Measurements from ENCODE around the gene APOBEC3F.
"Not testable (repeated sequence)": the region's sequence is repeated elsewhere in the genome, so short reads cannot be mapped to it uniquely, and the experiment has no call there.

The APOBEC3F gene

DNA sequence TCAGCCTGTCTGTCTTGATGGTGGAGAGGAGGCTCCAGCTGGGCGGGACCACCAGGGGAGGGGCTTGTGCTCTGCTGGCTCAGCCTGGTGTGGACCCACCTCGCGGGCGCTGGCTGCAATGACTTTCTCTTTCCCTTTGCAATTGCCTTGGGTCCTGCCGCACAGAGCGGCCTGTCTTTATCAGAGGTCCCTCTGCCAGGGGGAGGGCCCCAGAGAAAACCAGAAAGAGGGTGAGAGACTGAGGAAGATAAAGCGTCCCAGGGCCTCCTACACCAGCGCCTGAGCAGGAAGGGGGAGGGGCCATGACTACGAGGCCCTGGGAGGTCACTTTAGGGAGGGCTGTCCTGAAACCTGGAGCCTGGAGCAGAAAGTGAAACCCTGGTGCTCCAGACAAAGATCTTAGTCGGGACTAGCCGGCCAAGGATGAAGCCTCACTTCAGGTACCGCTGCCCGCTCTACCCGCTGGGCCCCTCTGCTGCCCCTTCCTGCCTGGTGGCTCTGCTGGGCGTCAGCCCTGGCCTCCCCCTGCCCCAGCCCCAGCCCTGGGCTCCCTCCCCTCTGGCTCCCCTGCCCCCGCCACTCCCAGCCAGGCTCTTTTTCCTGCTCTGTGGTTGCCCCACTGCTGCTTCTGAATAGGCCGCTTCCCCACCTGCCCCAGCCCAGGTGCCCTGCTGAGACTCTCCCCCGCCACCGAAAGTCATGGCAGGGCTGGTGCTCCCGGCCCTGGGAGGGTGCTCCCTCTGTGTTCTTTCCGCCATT, at the start of gene APOBEC3F:
TSS of gene APOBEC3F (plus strand) at position 327 of the 759 bp plus-strand sequence. CDS start at position 424, 97 bp downstream.
- in situ Hi-C loops (cut with MboI; ENCODE audit: low sequenced_read_pairs), result not testable (repeated sequence)

- in situ Hi-C loops (cut with MboI; ENCODE audit: low sequenced_read_pairs), result not testable (repeated sequence)
These were observed 47.7 kb upstream of the APOBEC3F start for GRCh38 chr22:38992871-38993371.

GRCh38 chr22:38996105-38996504, 44.6 kb upstream of the APOBEC3F start:
- in situ Hi-C loops (cut with MboI; ENCODE audit: low sequenced_read_pairs), result no loop called here

DNA sequence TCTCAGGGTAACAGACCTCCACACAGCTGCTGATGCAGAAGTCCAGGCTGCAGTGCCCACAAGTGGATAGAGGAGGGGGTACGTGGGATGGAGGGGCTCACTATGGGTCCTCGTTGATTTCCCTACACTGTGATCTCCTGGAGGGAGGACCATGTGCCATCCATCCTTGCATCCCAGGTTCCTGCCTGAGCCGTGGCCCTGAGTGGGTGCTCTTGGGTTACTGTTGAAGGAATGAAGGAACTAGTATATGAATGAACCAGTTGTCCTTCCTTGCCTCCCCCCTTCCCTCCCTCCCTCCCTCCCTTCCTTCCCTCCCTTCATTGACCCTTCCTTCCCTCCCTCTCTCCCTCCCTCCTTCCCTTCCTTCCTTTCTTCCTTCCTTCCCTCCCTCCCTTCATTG, 43.1 kb upstream of the APOBEC3F start:
- in situ Hi-C loops (cut with MboI; ENCODE audit: low sequenced_read_pairs), result no loop called here

- in situ Hi-C loops (cut with MboI; ENCODE audit: low sequenced_read_pairs), result no loop called here
These were observed 37.5 kb upstream of the APOBEC3F start for GRCh38 chr22:39003165-39003638.

DNA sequence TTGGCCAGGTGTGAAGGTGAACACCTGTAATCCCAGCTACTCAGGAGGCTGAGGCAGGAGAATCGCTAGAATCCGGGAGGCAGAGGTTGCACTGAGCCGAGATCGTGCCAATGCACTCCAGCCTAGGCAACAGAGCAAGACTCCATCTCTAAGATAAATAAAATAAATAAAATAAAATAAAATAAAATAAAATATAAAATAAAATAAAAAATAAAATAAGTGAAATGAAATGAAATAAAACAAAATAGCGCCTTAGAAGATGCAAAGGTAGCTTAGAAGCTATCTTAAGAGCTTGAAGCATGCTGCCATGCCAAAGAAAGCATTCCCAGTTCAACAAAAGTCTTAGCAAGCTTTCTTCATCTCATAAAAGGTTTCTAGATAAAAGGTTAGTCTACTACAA, 33.5 kb upstream of the APOBEC3F start:
- in situ Hi-C loops (cut with MboI; ENCODE audit: low sequenced_read_pairs), result no loop called here

DNA sequence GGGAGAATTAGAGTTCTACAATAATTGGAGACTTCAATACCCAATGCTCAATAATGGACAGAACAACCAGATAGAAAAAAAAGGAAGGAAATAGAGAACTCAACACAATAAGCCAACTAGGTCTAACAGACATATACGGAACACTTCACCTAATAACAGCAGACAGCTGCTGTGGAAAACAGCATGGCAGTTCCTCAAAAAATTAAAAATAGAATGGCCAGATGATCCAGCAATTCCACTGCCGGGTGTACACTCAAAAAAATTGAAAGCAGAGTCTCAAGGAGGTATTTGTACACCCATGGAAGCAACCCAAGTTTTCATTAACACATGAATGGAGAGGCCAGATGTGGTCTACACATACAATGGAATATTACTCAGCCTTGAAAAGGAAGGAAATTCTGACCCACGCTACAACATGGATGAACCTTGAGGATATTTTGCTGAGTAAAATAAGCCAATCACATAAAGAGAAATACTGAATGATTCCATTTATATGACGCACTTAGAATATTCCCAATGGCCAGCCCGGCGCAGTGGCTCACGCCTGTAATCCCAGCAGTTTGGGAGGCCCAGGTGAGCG, 32.3 kb upstream of the APOBEC3F start:
- in situ Hi-C loops (cut with MboI; ENCODE audit: low sequenced_read_pairs), result not testable (repeated sequence)

GRCh38 chr22:39010946-39011345, 29.7 kb upstream of the APOBEC3F start:
- in situ Hi-C loops (cut with MboI; ENCODE audit: low sequenced_read_pairs), result no loop called here

DNA sequence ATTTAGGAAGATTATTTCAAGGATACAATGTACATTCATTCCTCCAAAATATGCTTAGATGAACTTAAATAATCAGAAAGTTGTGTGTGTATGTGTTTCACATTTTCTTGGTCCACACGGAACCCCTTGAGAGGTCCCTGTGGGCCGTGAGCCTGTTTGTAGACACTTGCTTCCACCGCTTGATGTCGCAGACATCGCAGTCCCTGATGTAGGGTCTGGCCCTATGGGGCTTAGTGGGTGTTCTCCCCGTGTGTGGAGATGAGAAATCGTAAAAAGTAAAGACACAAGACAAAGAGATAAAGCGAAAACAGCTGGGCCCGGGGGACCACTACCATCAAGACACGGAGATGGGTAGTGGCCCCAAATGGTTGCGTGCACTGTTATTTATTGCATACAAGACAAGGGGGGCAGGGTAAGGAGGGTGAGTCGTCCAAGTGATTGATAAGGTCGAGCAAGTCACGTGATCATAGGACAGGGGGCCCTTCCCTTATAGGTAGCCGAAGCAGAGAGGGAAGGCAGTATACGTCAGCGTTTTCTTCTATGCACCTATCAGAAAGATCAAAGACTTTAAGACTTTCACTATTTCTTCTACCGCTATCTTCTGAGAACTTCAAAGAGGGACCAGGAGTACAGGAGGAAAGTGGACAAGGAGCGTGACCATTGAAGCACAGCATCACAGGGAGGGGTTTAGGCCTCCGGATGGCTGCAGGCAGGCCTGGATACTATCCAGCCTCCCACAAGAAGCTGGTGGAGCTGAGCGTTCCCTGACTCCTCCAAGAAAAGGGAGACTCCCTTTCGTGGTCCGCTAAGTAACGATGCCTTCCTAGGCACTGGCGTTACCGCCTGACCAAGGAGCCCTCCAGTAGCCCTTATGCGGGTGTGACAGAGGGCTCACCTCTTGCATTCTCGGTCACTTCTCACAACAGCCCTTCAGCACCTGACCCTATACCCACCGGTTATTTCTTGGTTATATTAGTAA, 27.8 kb upstream of the APOBEC3F start:
- in situ Hi-C loops (cut with MboI; ENCODE audit: low sequenced_read_pairs), result no loop called here

GRCh38 chr22:39013561-39013941, 27.1 kb upstream of the APOBEC3F start:
- in situ Hi-C loops (cut with MboI; ENCODE audit: low sequenced_read_pairs), result not testable (repeated sequence)

GRCh38 chr22:39013942-39014722, 26.5 kb upstream of the APOBEC3F start, which contains the start of gene APOBEC3C:
Gene APOBEC3C, plus strand, starts transcription at chr22:39014257. Its CDS starts 106 bp downstream, at chr22:39014363.
- in situ Hi-C loops (cut with MboI; ENCODE audit: low sequenced_read_pairs), result no loop called here

DNA sequence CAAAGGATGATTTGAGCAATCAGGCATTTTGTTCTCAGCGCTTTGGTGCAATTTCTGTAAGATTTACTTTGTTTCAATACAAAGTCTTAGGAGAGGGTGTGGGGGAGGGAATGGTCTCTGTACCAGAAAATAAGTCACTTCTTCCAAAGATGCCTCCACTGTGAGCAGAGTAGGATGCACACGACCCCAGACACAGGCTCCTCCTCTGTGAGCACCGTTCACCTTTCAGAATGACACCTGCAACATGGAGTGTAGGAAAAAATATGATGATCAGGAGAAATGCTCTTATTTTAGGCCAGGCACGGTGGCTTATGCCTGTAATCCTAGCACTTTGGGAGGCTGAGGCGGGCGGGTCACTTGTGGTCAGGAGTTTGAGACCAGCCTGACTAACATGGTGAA, 25.9 kb upstream of the APOBEC3F start:
- in situ Hi-C loops (cut with MboI; ENCODE audit: low sequenced_read_pairs), result not testable (repeated sequence)

DNA sequence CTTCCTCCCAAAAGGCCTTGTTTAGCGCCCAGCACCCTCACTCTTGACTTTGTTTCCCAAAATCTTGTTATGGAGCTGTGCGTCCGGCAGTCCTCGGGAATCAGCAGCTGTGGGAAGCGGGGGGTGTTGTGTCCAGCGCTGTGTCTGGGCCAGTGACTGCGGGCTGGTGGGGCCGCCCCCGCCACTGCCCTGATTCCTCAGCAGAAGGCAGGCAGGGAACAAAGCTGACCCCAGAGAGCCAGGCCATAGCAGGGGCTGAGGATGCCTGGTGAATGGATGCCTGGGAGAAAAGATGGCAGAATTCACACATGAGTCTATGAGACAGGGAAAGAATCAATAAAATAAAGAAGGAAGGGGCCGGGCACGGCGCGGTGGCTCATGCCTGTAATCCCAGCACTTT, 24.1 kb upstream of the APOBEC3F start:
- in situ Hi-C loops (cut with MboI; ENCODE audit: low sequenced_read_pairs), result no loop called here

GRCh38 chr22:39017596-39018365, 22.9 kb upstream of the APOBEC3F start:
- in situ Hi-C loops (cut with MboI; ENCODE audit: low sequenced_read_pairs), result no loop called here

GRCh38 chr22:39020021-39020651, 20.5 kb upstream of the APOBEC3F start:
- in situ Hi-C loops (cut with MboI; ENCODE audit: low sequenced_read_pairs), result not testable (repeated sequence)

DNA sequence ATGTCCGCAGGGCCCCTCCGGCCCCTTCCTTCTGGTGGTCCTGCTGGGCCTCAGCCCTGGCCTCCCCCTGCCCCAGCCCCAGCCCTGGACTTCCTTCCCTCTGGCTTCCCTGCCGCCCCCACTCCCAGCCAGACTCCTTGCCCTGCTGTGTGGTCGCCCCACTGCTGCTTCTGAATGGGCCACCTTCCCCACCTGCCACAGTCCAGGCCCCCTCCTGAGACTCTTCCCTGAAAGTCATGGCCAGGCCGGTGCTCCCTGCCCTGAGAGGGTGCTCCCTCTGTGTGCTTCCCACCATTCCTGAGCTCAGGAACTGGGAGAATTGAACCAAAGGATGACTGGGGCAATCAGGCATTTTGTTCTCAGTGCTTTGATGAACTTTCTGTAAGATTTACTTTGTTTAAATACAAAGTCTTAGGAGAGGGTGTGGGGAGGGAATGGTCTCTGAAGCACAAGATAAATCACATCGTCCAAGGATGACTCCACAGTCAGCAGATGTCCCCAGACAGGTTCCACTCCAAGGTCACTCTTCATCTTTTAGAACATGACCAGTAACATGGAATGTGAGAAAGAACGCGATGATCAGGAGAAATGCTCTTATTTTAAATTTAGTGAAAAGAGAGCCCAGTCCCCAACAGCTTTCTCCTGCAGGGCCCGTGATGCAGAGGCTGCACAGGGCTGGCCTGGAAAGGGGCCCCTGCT, 19.0 kb upstream of the APOBEC3F start:
- in situ Hi-C loops (cut with MboI; ENCODE audit: low sequenced_read_pairs), result no loop called here

DNA sequence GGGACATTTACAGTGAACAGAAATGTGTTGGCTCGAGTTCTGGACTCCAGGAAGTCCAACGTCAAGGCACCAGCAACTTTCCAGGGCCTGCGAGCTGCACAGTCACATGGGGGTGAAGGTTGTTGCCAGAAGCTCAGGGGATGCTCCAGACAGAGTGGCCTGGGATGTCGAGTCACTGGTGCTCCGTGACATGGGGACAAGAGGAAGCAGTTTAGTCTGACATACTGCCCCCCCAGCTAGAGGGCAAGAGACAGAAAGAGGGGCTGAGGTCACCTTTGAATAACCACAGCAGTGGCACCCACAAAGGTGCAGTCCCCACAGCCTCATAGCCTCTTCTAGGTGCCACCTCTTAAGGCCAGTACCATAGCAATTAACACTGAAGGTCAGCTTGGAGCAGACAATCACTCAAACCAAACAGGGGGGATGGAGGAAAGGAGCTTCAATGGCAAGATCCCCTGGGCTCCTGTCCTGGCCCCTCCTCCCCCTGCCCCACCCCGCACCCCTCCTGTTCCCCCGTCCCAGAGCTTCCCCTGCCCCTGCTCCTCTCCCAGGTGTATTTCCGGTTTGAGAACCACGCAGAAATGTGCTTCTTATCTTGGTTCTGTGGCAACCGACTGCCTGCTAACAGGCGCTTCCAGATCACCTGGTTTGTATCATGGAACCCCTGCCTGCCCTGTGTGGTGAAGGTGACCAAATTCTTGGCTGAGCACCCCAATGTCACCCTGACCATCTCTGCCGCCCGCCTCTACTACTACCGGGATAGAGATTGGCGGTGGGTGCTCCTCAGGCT, 15.9 kb upstream of the APOBEC3F start:
- in situ Hi-C loops (cut with MboI; ENCODE audit: low sequenced_read_pairs), result no loop called here
